GM12801 (cell line): Measurements from ENCODE around the gene ZNF593OS.

ENCODE experiments used
- CTCF ChIP-seq: IDR thresholded peaks from one replicate; pipeline ENCODE4 v1.5.1; 2011; ENCODE audit warnings: control low read depth; ENCODE audit not compliant: insufficient read length; ENCODE audit errors: extremely low read depth

The ZNF593OS gene

GRCh38 chr1:26190373-26190987 lies 18.8 kb upstream of the ZNF593OS start, which contains the start of gene CATSPER4:
Gene CATSPER4 (plus strand): TSS chr1:26190602. CDS start chr1:26190628, 26 bp downstream.
- no peak for TF ChIP-seq CTCF

- no peak for TF ChIP-seq CTCF
Measured at GRCh38 chr1:26189751-26190275, 18.2 kb upstream of the ZNF593OS start.

GRCh38 chr1:26189331-26189730 lies 17.7 kb upstream of the ZNF593OS start:
- no peak for TF ChIP-seq CTCF

GRCh38 chr1:26188477-26188876 lies 16.8 kb upstream of the ZNF593OS start:
- no peak for TF ChIP-seq CTCF

GRCh38 chr1:26187882-26188281 lies 16.2 kb upstream of the ZNF593OS start:
- no peak for TF ChIP-seq CTCF

- no peak for TF ChIP-seq CTCF
Measured at GRCh38 chr1:26184883-26185282, 13.3 kb upstream of the ZNF593OS start.

GRCh38 chr1:26184086-26184485 lies 12.5 kb upstream of the ZNF593OS start:
- no peak for TF ChIP-seq CTCF
